Endodermal cell (in vitro differentiated cells): ENCODE measurements around the gene TMUB1. TPM values are rescaled to one million over a fixed set of nuclear protein-coding genes. Genes with fewer than 3 reads are reported as not detected.
A peak's percentile ranks its signal among the peaks of the same experiment; 100 is the strongest.

Source experiments
- DNase-seq: peaks from one replicate; pipeline ENCODE4 v3.0.0-alpha.2; 2017
- H3K27ac ChIP-seq: 2 replicates; pipeline ENCODE4 v1.5.1; 2013; ENCODE audit warnings: mild to moderate bottlenecking, low read depth, low read length, moderate library complexity
- H3K27me3 ChIP-seq: 2 replicates; pipeline ENCODE4 v1.6.1; 2013; ENCODE audit warnings: mild to moderate bottlenecking, low read length, moderate library complexity; ENCODE audit not compliant: insufficient read depth, control insufficient read depth, poor library complexity, severe bottlenecking
- H3K36me3 ChIP-seq: 2 replicates; pipeline ENCODE4 v1.7.0; 2013; ENCODE audit warnings: mild to moderate bottlenecking, low read length, moderate library complexity; ENCODE audit not compliant: control insufficient read depth, insufficient read depth
- H3K4me1 ChIP-seq: one replicate; pipeline ENCODE4 v1.7.0; 2013; ENCODE audit warnings: low read length; ENCODE audit not compliant: control insufficient read depth, insufficient read depth
- H3K4me3 ChIP-seq: 2 replicates; pipeline ENCODE4 v1.5.1; 2013; ENCODE audit warnings: mild to moderate bottlenecking, low read length, moderate library complexity
- H3K9ac ChIP-seq: 2 replicates; pipeline ENCODE4 v1.6.1; 2013; ENCODE audit warnings: mild to moderate bottlenecking, low read length, moderate library complexity; ENCODE audit not compliant: poor library complexity, severe bottlenecking; ENCODE audit errors: extremely low read depth
- H3K9me3 ChIP-seq: 2 replicates; pipeline ENCODE4 v1.6.1; 2013; ENCODE audit warnings: mild to moderate bottlenecking, low read length, moderate library complexity; ENCODE audit not compliant: control insufficient read depth
- H3K27ac Mint-ChIP-seq: 2 replicates; pipeline ENCODE4 v1.8.0; 2020; ENCODE audit warnings: mixed read lengths
- H3K27me3 Mint-ChIP-seq: 2 replicates; pipeline ENCODE4 v1.8.0; 2021; ENCODE audit warnings: mild to moderate bottlenecking, mixed read lengths; ENCODE audit not compliant: insufficient read depth
- H3K36me3 Mint-ChIP-seq: 2 replicates; pipeline ENCODE4 v1.8.0; 2020; ENCODE audit warnings: low read depth, mixed read lengths
- H3K4me1 Mint-ChIP-seq: 2 replicates; pipeline ENCODE4 v1.8.0; 2020; ENCODE audit warnings: mixed read lengths
- H3K4me3 Mint-ChIP-seq: 2 replicates; pipeline ENCODE4 v1.8.0; 2020; ENCODE audit warnings: mild to moderate bottlenecking, moderate library complexity, mixed read lengths
- H3K9me3 Mint-ChIP-seq: 2 replicates; pipeline ENCODE4 v1.8.0; 2020; ENCODE audit warnings: mild to moderate bottlenecking, mixed read lengths
- CTCF ChIP-seq: fragments of 200-600 bp; sonication (generic); conservative IDR thresholded peaks from 2 replicates; pipeline ENCODE4 v1.5.0; 2021; ENCODE audit warnings: antibody characterized with exemption, mild to moderate bottlenecking
- WGBS, 2 experiments: methylation state at CpG; one replicate each; pipeline versions ENCODE4 v1.1.5 to v1.1.7; 2013; ENCODE audit warnings: missing lambda C conversion rate in 2 of 2, mixed read lengths in 1 of 2; ENCODE audit not compliant: insufficient coverage in 1 of 2, insufficient read length in 1 of 2; 5-methylcytosine and 5-hydroxymethylcytosine counted together
- long read RNA-seq, 4 experiments: library from polyadenylated mRNA in 2 of 4; library from RNA in 1 of 4; library from capped mRNA in 1 of 4; stranded (forward) in 3 of 4; unstranded in 1 of 4; transcript quantifications; one replicate each; pipeline ENCODE4 v2.0.0, GENCODE V29; 2020 to 2021; ENCODE audit warnings: inconsistent platforms in 1 of 4
- polyA plus RNA-seq, 2 experiments: library from polyadenylated mRNA; stranded (reverse); fragments of 50-300 nt; gene quantifications; one replicate each; pipeline ENCODE4 v1.2.3, GENCODE V29; 2013
- total RNA-seq, 2 donors: library from RNA; stranded (reverse); fragmentation: NEBNext Ultra II Directional in 1 of 2; extraction: Animal tissue kit (Norgen Biotek cat#: 25700) in 1 of 2; gene quantifications; 2 replicates in 1 of 2; 3 replicates in 1 of 2; pipeline ENCODE4 v1.2.1, GENCODE V29; 2021

Gene TMUB1
- total RNA-seq, result 10 to 100 TPM; 48.1 to 52.6 TPM
- polyA plus RNA-seq (2013, experiment 1 of 2), result 42.7 TPM
- polyA plus RNA-seq (2013, experiment 2 of 2), result 41.2 TPM
- long read RNA-seq, experiment 1, transcript TMUB1-201 (3 exons, 1,353 nt), result minor isoform, 14 of 49 reads
- long read RNA-seq, experiment 1, transcript TMUB1-203 (2 exons, 1,549 nt), result major isoform, 24 of 49 reads
- long read RNA-seq, experiment 1, partial matches to known transcripts, result 0 of 49 reads
- long read RNA-seq, experiment 1, other reads (novel, unspliced or antisense), result 9 of 49 reads
- long read RNA-seq, experiment 2, transcript TMUB1-203 (2 exons, 1,549 nt), result minor isoform, 5 of 75 reads
- long read RNA-seq, experiment 2, transcript TMUB1-201 (3 exons, 1,353 nt), result major isoform, 68 of 75 reads
- long read RNA-seq, experiment 2, partial matches to known transcripts, result 0 of 75 reads
- long read RNA-seq, experiment 2, other reads (novel, unspliced or antisense), result 2 of 75 reads
- long read RNA-seq, experiment 3, transcript TMUB1-201 (3 exons, 1,353 nt), result major isoform, 14 of 18 reads
- long read RNA-seq, experiment 3, partial matches to known transcripts, result 0 of 18 reads
- long read RNA-seq, experiment 3, other reads (novel, unspliced or antisense), result 3 of 18 reads
- long read RNA-seq, experiment 4, result 0 reads

- Mint-ChIP-seq H3K36me3 (peaks cover 6% of the 10 kb centered on the region), H3K27ac (peak within 1 kb of the TSS; percentile 64), H3K4me1 (peaks cover 32% of the 10 kb centered on the region), H3K9me3 (no peaks in the 10 kb centered on the region), H3K4me3 (peak within 1 kb of the TSS; percentile 76), H3K27me3 (peaks cover 1% of the 10 kb centered on the region)
- no peaks in the 10 kb centered on the region for H3K36me3 ChIP-seq
- H3K9ac ChIP-seq, result peak within 1 kb of the TSS; percentile 59
- peak within 1 kb of the TSS; percentile 87 for H3K4me3 ChIP-seq
- peaks cover 21% of the 10 kb centered on the region for H3K4me1 ChIP-seq
- WGBS, 2 experiments, result 1% methylated on average over 24 to 69 of the region's 69 CpGs
- H3K27me3 ChIP-seq, result peaks cover 6% of the 10 kb centered on the region
- no peak for TF ChIP-seq CTCF
- H3K27ac ChIP-seq, result no peak within 1 kb of the TSS
- DNase-seq, result peak; percentile 86
- H3K9me3 ChIP-seq, result no peaks in the 10 kb centered on the region
These were observed at the start of gene TMUB1 for GRCh38 chr7:151083071-151083823. Gene TMUB1, minus strand, starts transcription at chr7:151083493. Its CDS starts 930 bp downstream, at chr7:151082563.

GRCh38 chr7:151132461-151133205, 49.3 kb upstream of the TMUB1 start:
- WGBS, 2 experiments, result 93 to 97% methylated on average over 17 to 21 of the region's 21 CpGs
- H3K27ac ChIP-seq, result no peak overlapping the region
- Mint-ChIP-seq H3K36me3 (peaks cover 56% of the 10 kb centered on the region), H3K27ac (no peak overlapping the region), H3K9me3 (no peaks in the 10 kb centered on the region), H3K4me3 (no peak overlapping the region), H3K27me3 (no peaks in the 10 kb centered on the region), H3K4me1 (peaks cover 6% of the 10 kb centered on the region)
- no peak for DNase-seq
- no peaks in the 10 kb centered on the region for H3K9me3 ChIP-seq
- H3K4me1 ChIP-seq, result no peaks in the 10 kb centered on the region
- H3K27me3 ChIP-seq, result no peaks in the 10 kb centered on the region
- no peak overlapping the region for H3K9ac ChIP-seq
- peaks cover 57% of the 10 kb centered on the region for H3K36me3 ChIP-seq
- no peak overlapping the region for H3K4me3 ChIP-seq
- TF ChIP-seq CTCF, result no peak
